Endodermal cell (in vitro differentiated cells): ENCODE measurements around the gene GSG1L2. TPM values are rescaled to one million over a fixed set of nuclear protein-coding genes. Genes with fewer than 3 reads are reported as not detected.

Experiments
- DNase-seq: peaks from one replicate; pipeline ENCODE4 v3.0.0-alpha.2; 2017
- H3K27ac ChIP-seq: 2 replicates; pipeline ENCODE4 v1.5.1; 2013; ENCODE audit warnings: mild to moderate bottlenecking, low read depth, low read length, moderate library complexity
- H3K27me3 ChIP-seq: 2 replicates; pipeline ENCODE4 v1.6.1; 2013; ENCODE audit warnings: mild to moderate bottlenecking, low read length, moderate library complexity; ENCODE audit not compliant: insufficient read depth, control insufficient read depth, poor library complexity, severe bottlenecking
- H3K36me3 ChIP-seq: 2 replicates; pipeline ENCODE4 v1.7.0; 2013; ENCODE audit warnings: mild to moderate bottlenecking, low read length, moderate library complexity; ENCODE audit not compliant: control insufficient read depth, insufficient read depth
- H3K4me1 ChIP-seq: one replicate; pipeline ENCODE4 v1.7.0; 2013; ENCODE audit warnings: low read length; ENCODE audit not compliant: control insufficient read depth, insufficient read depth
- H3K4me3 ChIP-seq: 2 replicates; pipeline ENCODE4 v1.5.1; 2013; ENCODE audit warnings: mild to moderate bottlenecking, low read length, moderate library complexity
- H3K9ac ChIP-seq: 2 replicates; pipeline ENCODE4 v1.6.1; 2013; ENCODE audit warnings: mild to moderate bottlenecking, low read length, moderate library complexity; ENCODE audit not compliant: poor library complexity, severe bottlenecking; ENCODE audit errors: extremely low read depth
- H3K9me3 ChIP-seq: 2 replicates; pipeline ENCODE4 v1.6.1; 2013; ENCODE audit warnings: mild to moderate bottlenecking, low read length, moderate library complexity; ENCODE audit not compliant: control insufficient read depth
- H3K27ac Mint-ChIP-seq: 2 replicates; pipeline ENCODE4 v1.8.0; 2020; ENCODE audit warnings: mixed read lengths
- H3K27me3 Mint-ChIP-seq: 2 replicates; pipeline ENCODE4 v1.8.0; 2021; ENCODE audit warnings: mild to moderate bottlenecking, mixed read lengths; ENCODE audit not compliant: insufficient read depth
- H3K36me3 Mint-ChIP-seq: 2 replicates; pipeline ENCODE4 v1.8.0; 2020; ENCODE audit warnings: low read depth, mixed read lengths
- H3K4me1 Mint-ChIP-seq: 2 replicates; pipeline ENCODE4 v1.8.0; 2020; ENCODE audit warnings: mixed read lengths
- H3K4me3 Mint-ChIP-seq: 2 replicates; pipeline ENCODE4 v1.8.0; 2020; ENCODE audit warnings: mild to moderate bottlenecking, moderate library complexity, mixed read lengths
- H3K9me3 Mint-ChIP-seq: 2 replicates; pipeline ENCODE4 v1.8.0; 2020; ENCODE audit warnings: mild to moderate bottlenecking, mixed read lengths
- WGBS, 2 experiments: methylation state at CpG; one replicate each; pipeline versions ENCODE4 v1.1.5 to v1.1.7; 2013; ENCODE audit warnings: missing lambda C conversion rate in 2 of 2, mixed read lengths in 1 of 2; ENCODE audit not compliant: insufficient coverage in 1 of 2, insufficient read length in 1 of 2; 5-methylcytosine and 5-hydroxymethylcytosine counted together
- total RNA-seq, 2 donors: library from RNA; stranded (reverse); fragmentation: NEBNext Ultra II Directional in 1 of 2; extraction: Animal tissue kit (Norgen Biotek cat#: 25700) in 1 of 2; gene quantifications; 2 replicates in 1 of 2; 3 replicates in 1 of 2; pipeline ENCODE4 v1.2.1, GENCODE V29; 2021
- TF ChIP-seq, protein P1 (sequence below): fragments of 200-600 bp; sonication (generic); conservative IDR thresholded peaks from 2 replicates; pipeline ENCODE4 v1.5.0; 2021; ENCODE audit warnings: antibody characterized with exemption, mild to moderate bottlenecking

The GSG1L2 gene
- total RNA-seq, 2 donors from 2014 or later = not detected

DNA sequence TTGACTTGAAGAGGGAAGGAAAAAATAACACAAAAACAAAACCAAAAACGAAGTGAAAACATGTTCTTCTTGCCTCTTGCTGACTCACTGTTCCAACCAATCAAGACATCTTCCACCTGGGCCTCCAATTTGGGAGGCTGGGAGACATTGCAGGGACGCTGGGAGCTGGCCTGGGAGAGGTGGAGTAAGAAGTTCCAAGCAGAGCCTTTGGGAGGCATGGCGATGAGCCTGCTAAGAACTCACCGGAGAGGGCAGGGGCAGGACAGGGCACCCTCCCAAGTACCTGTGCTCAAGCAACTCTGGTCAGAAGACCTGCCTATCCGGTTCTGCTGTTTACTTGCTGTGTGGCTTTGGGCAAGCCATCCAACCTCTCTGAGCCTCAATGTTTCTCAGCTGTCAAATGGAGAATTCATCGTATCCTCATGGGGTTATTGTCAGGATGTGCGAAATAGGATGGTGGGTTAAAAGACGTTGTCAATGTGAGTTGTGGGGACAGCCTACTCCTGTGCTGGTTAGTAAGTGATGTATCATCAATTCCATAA, 3.0 kb upstream of the GSG1L2 start:
- TF ChIP-seq, protein P1, sequence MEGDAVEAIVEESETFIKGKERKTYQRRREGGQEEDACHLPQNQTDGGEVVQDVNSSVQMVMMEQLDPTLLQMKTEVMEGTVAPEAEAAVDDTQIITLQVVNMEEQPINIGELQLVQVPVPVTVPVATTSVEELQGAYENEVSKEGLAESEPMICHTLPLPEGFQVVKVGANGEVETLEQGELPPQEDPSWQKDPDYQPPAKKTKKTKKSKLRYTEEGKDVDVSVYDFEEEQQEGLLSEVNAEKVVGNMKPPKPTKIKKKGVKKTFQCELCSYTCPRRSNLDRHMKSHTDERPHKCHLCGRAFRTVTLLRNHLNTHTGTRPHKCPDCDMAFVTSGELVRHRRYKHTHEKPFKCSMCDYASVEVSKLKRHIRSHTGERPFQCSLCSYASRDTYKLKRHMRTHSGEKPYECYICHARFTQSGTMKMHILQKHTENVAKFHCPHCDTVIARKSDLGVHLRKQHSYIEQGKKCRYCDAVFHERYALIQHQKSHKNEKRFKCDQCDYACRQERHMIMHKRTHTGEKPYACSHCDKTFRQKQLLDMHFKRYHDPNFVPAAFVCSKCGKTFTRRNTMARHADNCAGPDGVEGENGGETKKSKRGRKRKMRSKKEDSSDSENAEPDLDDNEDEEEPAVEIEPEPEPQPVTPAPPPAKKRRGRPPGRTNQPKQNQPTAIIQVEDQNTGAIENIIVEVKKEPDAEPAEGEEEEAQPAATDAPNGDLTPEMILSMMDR = no peak
- Mint-ChIP-seq H3K9me3 (no peaks in the 10 kb centered on the region), H3K27me3 (peaks cover 15% of the 10 kb centered on the region), H3K4me3 (no peak overlapping the region), H3K36me3 (no peaks in the 10 kb centered on the region), H3K27ac (no peak overlapping the region), H3K4me1 (no peaks in the 10 kb centered on the region)
- no peaks in the 10 kb centered on the region for H3K9me3 ChIP-seq
- no peak overlapping the region for H3K9ac ChIP-seq
- 88% methylated on average over 5 to 7 of the region's 8 CpGs for WGBS, 2 experiments
- no peak overlapping the region for H3K27ac ChIP-seq
- no peaks in the 10 kb centered on the region for H3K36me3 ChIP-seq
- no peak overlapping the region for H3K4me3 ChIP-seq
- DNase-seq = no peak
- no peaks in the 10 kb centered on the region for H3K4me1 ChIP-seq
- H3K27me3 ChIP-seq = no peaks in the 10 kb centered on the region

DNA sequence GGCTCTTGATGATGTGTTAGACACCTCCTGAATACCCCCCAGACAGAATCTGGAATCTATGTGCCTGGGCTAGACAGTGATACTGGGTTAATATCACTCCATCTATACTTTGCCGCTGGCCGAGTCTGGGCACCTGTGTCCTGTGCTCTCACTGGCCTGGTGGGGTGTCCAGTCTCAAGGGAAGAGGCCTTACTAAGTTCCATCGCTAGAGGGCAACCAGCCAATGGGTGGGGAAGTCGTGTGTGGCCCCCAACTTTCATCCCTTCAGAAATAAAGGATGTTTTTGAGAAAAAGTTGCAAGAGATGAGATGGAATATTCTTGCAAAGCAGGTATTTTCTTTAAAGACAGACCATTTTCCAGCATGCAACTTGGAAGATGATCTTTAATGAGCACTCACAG, 2.2 kb upstream of the GSG1L2 start:
- Histone ChIP-seq H3K27me3 (no peaks in the 10 kb centered on the region), H3K9me3 (no peaks in the 10 kb centered on the region), H3K4me3 (no peak overlapping the region), H3K27ac (no peak overlapping the region), H3K9ac (no peak overlapping the region), H3K36me3 (no peaks in the 10 kb centered on the region), H3K4me1 (no peaks in the 10 kb centered on the region)
- H3K4me3 Mint-ChIP-seq = no peak overlapping the region
- TF ChIP-seq, protein P1 = peak; percentile 59
- H3K27me3 Mint-ChIP-seq = peaks cover 15% of the 10 kb centered on the region
- no peak overlapping the region for H3K27ac Mint-ChIP-seq
- 69 to 89% methylated on average over 3 to 4 of the region's 4 CpGs for WGBS, 2 experiments
- no peaks in the 10 kb centered on the region for H3K4me1 Mint-ChIP-seq
- H3K9me3 Mint-ChIP-seq = no peaks in the 10 kb centered on the region
- DNase-seq = no peak
- H3K36me3 Mint-ChIP-seq = no peaks in the 10 kb centered on the region

DNA sequence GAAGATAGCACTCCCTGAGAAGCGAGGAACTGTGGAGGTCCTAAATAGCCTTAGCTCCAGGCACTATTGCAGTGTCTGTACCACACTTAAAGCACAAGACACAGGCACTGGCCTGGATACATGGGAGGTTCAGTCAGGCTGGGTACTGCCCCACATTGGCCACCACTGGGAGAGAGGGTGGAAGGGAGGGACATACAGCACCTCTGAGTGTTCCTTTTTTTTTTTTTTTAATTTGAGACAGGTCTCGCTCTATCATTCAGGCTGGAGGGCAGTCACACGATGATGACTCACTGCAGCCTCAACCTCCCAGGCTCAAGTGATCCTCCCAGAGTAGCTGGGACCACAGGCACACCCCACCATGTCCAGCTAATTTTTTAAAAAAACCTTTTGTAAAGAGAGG, 1.4 kb downstream of the GSG1L2 start:
- Mint-ChIP-seq H3K27ac (no peak overlapping the region), H3K4me1 (no peaks in the 10 kb centered on the region), H3K4me3 (no peak overlapping the region), H3K27me3 (peaks cover 18% of the 10 kb centered on the region), H3K9me3 (no peaks in the 10 kb centered on the region), H3K36me3 (no peaks in the 10 kb centered on the region)
- Histone ChIP-seq H3K27me3 (no peaks in the 10 kb centered on the region), H3K9ac (no peak overlapping the region), H3K27ac (no peak overlapping the region), H3K9me3 (no peaks in the 10 kb centered on the region), H3K4me3 (no peak overlapping the region), H3K4me1 (no peaks in the 10 kb centered on the region), H3K36me3 (no peaks in the 10 kb centered on the region)
- 40 to 54% methylated on average over 3 of the region's 3 CpGs for WGBS, 2 experiments
- no peak for DNase-seq
- TF ChIP-seq, protein P1 = no peak
